Esophagus muscularis mucosa (tissue), 4 donors: ENCODE measurements around the gene SIRT4. TPM values are rescaled to one million over a fixed set of nuclear protein-coding genes. Genes with fewer than 3 reads are reported as not detected.

ENCODE experiments used
- DNase-seq: peaks from one replicate; pipeline ENCODE4 v3.0.0-alpha.2; 2017; ENCODE audit errors: extremely low spot score
- H3K27ac ChIP-seq, 4 donors: fragments of 200-600 bp; sonication (generic); replicated peaks in 1 of 4; 1 replicate in 3 of 4; 2 replicates in 1 of 4; pipeline ENCODE4 v1.5.1; 2016 to 2019; ENCODE audit warnings: mild to moderate bottlenecking in 1 of 4
- H3K27me3 ChIP-seq, 4 donors: fragments of 200-600 bp; sonication (generic); one replicate each; pipeline versions ENCODE4 v1.5.1 to v1.6.0; 2016 to 2019
- H3K36me3 ChIP-seq, 4 donors: fragments of 200-600 bp; sonication (generic); one replicate each; pipeline ENCODE4 v1.5.1; 2016 to 2019
- H3K4me1 ChIP-seq, 4 donors: fragments of 200-600 bp; sonication (generic); one replicate each; pipeline ENCODE4 v1.5.1; 2016 to 2019
- H3K4me3 ChIP-seq, 4 donors: fragments of 200-600 bp; sonication (generic); 1 replicate in 2 of 4; 2 replicates in 2 of 4; pipeline ENCODE4 v1.5.1; 2016 to 2019; ENCODE audit warnings: mild to moderate bottlenecking in 4 of 4, moderate library complexity in 1 of 4
- H3K9me3 ChIP-seq, 4 donors: fragments of 200-600 bp; sonication (generic); 1 replicate in 3 of 4; 2 replicates in 1 of 4; pipeline ENCODE4 v1.5.1; 2016 to 2019
- EP300 ChIP-seq: sonication (generic); formaldehyde crosslinking; IDR thresholded peaks from one replicate; pipeline ENCODE4 v1.6.1; 2017; ENCODE audit warnings: antibody characterized with exemption
- POLR2A ChIP-seq: fragments of 450-650 bp; IDR thresholded peaks from one replicate; pipeline ENCODE4 v1.6.1; 2017; ENCODE audit warnings: antibody characterized with exemption, moderate library complexity, mild to moderate bottlenecking, low read depth
- POLR2AphosphoS5 ChIP-seq, 2 donors: sonication (generic); formaldehyde crosslinking; IDR thresholded peaks; one replicate each; pipeline ENCODE4 v1.6.1; 2017; ENCODE audit warnings: antibody characterized with exemption in 2 of 2
- WGBS: methylation state at CpG from one replicate; pipeline ENCODE4 v1.1.5; 2018; 5-methylcytosine and 5-hydroxymethylcytosine counted together
- intact Hi-C: fragments of 100-400 bp; cut with DNase I; formaldehyde crosslinking; loops from one replicate; pipeline ENCODE4 v1.15.1; 2023
- total RNA-seq, 4 donors: library from RNA; depleted of rRNA; stranded (reverse); fragments of >200 nt; gene quantifications; one replicate each; pipeline versions ENCODE4 v1.1.0 to v1.2.1, GENCODE V29; 2016
- TF ChIP-seq, protein P1 (sequence below), 3 experiments: fragments of 200-600 bp in 2 of 3; fragments of 450-650 bp in 1 of 3; sonication (generic) in 2 of 3; IDR thresholded peaks; one replicate each; pipeline ENCODE4 v1.5.1; 2017 to 2019; ENCODE audit warnings: antibody characterized with exemption in 3 of 3, mild to moderate bottlenecking in 2 of 3, moderate library complexity in 1 of 3

SIRT4 gene
- total RNA-seq, 4 donors from 2014 or later, result 0.66 to 2.3 (median 2.1) TPM

DNA sequence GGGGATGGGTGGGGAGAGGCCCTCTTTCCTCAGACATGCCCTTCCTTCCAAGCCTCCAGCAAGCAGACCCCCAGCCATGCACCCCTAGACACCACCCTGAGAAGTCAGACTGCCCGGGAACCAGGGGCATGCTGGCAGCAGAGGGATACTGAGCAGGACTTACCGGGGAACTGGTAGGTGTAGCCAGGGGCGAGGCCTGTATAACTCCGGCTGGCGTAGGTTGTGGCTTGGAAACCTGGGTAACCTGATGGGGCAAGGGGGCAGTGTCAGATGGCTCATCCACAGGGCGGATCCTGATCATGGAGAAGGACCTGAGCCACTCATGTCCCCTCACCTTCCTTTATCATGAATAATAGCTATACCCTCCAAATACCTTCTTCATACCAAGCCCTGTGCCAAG lies 51.0 kb downstream of the SIRT4 start:
- Histone ChIP-seq H3K4me3 (no peak overlapping the region), H3K4me1 (peaks cover 0 to 17% (median 7%) of the 10 kb centered on the region in 4 donors), H3K36me3 (peaks cover 0 to 20% (median 0%) of the 10 kb centered on the region in 4 donors), H3K27ac (no peak overlapping the region), H3K9me3 (no peaks in the 10 kb centered on the region), H3K27me3 (no peaks in the 10 kb centered on the region)
- WGBS, result 90% methylated on average over 3 of the region's 6 CpGs
- TF ChIP-seq EP300 (no peak), POLR2A (no peak), POLR2AphosphoS5 (IDR thresholded peaks at IDR 0.05) (no peak)
- TF ChIP-seq, protein P1, sequence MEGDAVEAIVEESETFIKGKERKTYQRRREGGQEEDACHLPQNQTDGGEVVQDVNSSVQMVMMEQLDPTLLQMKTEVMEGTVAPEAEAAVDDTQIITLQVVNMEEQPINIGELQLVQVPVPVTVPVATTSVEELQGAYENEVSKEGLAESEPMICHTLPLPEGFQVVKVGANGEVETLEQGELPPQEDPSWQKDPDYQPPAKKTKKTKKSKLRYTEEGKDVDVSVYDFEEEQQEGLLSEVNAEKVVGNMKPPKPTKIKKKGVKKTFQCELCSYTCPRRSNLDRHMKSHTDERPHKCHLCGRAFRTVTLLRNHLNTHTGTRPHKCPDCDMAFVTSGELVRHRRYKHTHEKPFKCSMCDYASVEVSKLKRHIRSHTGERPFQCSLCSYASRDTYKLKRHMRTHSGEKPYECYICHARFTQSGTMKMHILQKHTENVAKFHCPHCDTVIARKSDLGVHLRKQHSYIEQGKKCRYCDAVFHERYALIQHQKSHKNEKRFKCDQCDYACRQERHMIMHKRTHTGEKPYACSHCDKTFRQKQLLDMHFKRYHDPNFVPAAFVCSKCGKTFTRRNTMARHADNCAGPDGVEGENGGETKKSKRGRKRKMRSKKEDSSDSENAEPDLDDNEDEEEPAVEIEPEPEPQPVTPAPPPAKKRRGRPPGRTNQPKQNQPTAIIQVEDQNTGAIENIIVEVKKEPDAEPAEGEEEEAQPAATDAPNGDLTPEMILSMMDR (IDR thresholded peaks at IDR 0.05), result no peak
- intact Hi-C loops, result no loop called here
- DNase-seq, result no peak

DNA sequence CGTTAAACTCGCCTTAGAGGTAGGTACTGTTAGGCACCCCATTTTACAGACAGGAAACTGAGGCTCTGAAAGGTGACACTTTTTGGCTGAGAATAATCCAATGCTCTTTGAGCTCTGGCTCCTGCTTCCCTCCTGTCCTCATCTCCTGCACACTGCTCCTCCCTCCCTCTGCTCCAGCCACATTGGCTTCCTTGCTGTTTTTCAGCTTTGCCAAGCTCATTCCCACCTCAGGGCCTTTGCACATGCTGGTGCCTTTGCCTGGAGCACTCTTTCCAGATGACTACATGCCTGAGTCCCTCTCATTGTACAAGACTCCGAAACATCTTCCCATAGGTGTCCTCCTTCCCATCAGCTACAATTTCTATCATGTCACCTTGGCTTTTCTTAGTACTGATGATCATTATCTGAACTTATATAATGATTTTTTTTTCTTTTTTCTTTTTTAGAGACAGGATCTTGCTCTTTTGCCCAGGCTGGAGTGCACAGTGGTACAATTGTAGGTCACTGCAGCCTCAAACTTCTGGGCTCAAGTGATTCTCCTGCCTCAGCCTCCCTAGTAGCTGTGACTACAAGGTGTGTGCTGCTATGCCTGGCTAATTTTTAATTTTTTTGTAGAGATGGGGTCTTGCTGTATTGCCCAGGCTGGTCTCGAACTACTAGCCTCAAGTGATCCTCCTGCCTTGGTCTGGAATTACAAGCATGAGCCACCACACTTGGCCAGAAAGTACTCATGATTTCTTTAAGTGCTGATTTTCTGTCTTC lies 51.6 kb downstream of the SIRT4 start:
- Histone ChIP-seq H3K36me3 (peaks cover 0 to 20% (median 0%) of the 10 kb centered on the region in 4 donors), H3K4me1 (peaks cover 0 to 17% (median 7%) of the 10 kb centered on the region in 4 donors), H3K4me3 (no peak overlapping the region), H3K9me3 (no peaks in the 10 kb centered on the region), H3K27ac (no peak overlapping the region), H3K27me3 (no peaks in the 10 kb centered on the region)
- intact Hi-C loops, result no loop called here
- TF ChIP-seq POLR2AphosphoS5 (IDR thresholded peaks at IDR 0.05) (no peak), EP300 (no peak), POLR2A (no peak)
- TF ChIP-seq, protein P1 (IDR thresholded peaks at IDR 0.05), result no peak
- no peak for DNase-seq
- 92% methylated on average over 4 of the region's 4 CpGs for WGBS

DNA sequence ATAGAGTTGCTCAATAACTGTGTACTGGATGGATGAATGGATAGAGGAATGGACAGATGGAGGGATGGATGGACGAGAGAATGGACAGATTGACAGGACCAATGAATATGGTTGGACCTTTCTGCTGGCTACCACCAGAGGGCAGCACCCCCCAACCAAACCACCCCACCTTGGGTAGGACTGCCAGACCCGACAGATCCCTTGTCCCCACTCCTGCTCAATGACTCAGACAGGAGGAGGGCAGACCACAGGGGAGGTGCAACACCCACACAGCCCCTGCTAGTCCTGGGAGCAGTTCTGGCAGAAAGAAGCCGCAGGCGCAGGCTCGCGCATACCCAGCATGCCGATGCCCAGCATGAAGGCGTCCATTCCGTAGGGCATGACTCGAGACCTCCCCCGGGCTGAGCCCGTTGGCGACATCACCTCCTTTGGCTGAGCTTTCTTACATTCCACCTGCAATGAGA lies 54.5 kb downstream of the SIRT4 start:
- H3K27ac ChIP-seq, result no peak overlapping the region
- peaks cover 3 to 11% (median 7%) of the 10 kb centered on the region in 4 donors for H3K4me1 ChIP-seq
- H3K4me3 ChIP-seq, result no peak overlapping the region
- peaks cover 0 to 9% (median 0%) of the 10 kb centered on the region in 4 donors for H3K36me3 ChIP-seq
- TF ChIP-seq, protein P1 (IDR thresholded peaks at IDR 0.05), result peak; percentile 83 to 92 (median 83)
- TF ChIP-seq POLR2AphosphoS5 (IDR thresholded peaks at IDR 0.05) (peak in 1 of 2 donors; percentile 29), POLR2A (no peak), EP300 (no peak)
- H3K27me3 ChIP-seq, result peaks cover 0 to 6% (median 0%) of the 10 kb centered on the region in 4 donors
- intact Hi-C loops, result loop anchor here (2.0 kb wide), 1 partner anchor 74 kb away; no protein-coding TSS in a partner anchor
- no peaks in the 10 kb centered on the region for H3K9me3 ChIP-seq
- 63% methylated on average over 13 of the region's 13 CpGs for WGBS
- no peak for DNase-seq

DNA sequence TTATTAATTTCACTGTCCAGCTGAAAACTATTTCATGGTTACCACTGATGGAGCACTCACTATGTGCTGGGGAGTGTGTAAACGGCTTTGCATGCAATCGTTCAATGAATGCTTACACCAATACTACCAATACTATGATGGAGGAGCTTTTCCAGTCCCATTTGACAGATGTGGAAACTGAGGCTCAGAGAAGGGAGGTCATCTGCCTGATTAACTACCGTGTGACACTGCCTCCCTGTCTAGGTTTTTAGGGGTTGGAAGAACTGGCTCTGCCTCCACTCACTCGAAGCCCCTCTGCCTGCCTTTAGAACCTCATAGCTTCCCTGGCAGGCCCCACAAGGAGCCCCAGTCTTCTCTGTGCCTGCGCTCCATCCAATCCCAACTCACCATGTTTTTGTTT lies 55.0 kb downstream of the SIRT4 start:
- Histone ChIP-seq H3K9me3 (no peaks in the 10 kb centered on the region), H3K4me1 (peaks cover 8 to 16% (median 12%) of the 10 kb centered on the region in 4 donors), H3K36me3 (peaks cover 0 to 9% (median 0%) of the 10 kb centered on the region in 4 donors), H3K4me3 (no peak overlapping the region), H3K27me3 (peaks cover 0 to 11% (median 0%) of the 10 kb centered on the region in 4 donors), H3K27ac (no peak overlapping the region)
- no peak for DNase-seq
- intact Hi-C loops, result loop anchor here (2.0 kb wide), 1 partner anchor 74 kb away; no protein-coding TSS in a partner anchor
- TF ChIP-seq POLR2AphosphoS5 (IDR thresholded peaks at IDR 0.05), result no peak
- TF ChIP-seq, protein P1 (IDR thresholded peaks at IDR 0.05), result no peak
- no peak for TF ChIP-seq EP300
- TF ChIP-seq POLR2A, result no peak
- 82% methylated on average over 5 of the region's 5 CpGs for WGBS
